ENCODE results near the gene SMYD3.

DNA sequence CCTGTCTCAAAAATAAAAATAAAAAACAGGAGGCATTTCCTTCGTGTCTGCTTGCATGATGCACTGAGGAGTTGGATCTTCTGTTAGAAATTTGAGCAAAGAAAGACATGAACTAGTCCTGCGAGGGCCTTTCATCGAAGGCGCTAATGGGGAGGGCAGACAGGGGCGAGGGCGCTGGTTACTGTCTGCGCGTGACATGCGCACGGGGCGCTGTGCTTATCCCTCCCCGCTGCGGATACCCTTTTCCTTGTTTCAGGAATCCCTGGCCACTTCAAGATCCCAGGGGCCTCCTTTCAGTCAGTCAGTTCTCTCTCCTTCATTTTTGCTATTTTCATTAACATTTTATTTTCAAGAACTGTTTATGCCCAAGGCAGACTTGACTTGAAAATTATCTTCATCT lies 806.4 kb downstream of the SMYD3 start:
- TF ChIP-seq ZNF274 (IDR thresholded peaks at IDR 0.05; ENCODE audit: low read length) = no peak
- no peak for TF ChIP-seq ZNF274 (tag by site-specific recombination; IDR thresholded peaks at IDR 0.05; ENCODE audit: borderline replicate concordance)
- TF ChIP-seq ZNF768 (tag by site-specific recombination; IDR thresholded peaks at IDR 0.05) = no peak
- TF ChIP-seq, protein P1, sequence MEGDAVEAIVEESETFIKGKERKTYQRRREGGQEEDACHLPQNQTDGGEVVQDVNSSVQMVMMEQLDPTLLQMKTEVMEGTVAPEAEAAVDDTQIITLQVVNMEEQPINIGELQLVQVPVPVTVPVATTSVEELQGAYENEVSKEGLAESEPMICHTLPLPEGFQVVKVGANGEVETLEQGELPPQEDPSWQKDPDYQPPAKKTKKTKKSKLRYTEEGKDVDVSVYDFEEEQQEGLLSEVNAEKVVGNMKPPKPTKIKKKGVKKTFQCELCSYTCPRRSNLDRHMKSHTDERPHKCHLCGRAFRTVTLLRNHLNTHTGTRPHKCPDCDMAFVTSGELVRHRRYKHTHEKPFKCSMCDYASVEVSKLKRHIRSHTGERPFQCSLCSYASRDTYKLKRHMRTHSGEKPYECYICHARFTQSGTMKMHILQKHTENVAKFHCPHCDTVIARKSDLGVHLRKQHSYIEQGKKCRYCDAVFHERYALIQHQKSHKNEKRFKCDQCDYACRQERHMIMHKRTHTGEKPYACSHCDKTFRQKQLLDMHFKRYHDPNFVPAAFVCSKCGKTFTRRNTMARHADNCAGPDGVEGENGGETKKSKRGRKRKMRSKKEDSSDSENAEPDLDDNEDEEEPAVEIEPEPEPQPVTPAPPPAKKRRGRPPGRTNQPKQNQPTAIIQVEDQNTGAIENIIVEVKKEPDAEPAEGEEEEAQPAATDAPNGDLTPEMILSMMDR (tag by site-specific recombination; IDR thresholded peaks at IDR 0.05) = no peak
- TF ChIP-seq ZBTB1 (tag by site-specific recombination; IDR thresholded peaks at IDR 0.05) = no peak
- TF ChIP-seq ZFP41 (tag by site-specific recombination; IDR thresholded peaks at IDR 0.05; ENCODE audit: borderline replicate concordance) = no peak
- no peak for TF ChIP-seq ZNF423 (tag by site-specific recombination; IDR thresholded peaks at IDR 0.05)
- no peak for TF ChIP-seq ZNF10 (tag by site-specific recombination; IDR thresholded peaks at IDR 0.05)
- TF ChIP-seq, protein P2, sequence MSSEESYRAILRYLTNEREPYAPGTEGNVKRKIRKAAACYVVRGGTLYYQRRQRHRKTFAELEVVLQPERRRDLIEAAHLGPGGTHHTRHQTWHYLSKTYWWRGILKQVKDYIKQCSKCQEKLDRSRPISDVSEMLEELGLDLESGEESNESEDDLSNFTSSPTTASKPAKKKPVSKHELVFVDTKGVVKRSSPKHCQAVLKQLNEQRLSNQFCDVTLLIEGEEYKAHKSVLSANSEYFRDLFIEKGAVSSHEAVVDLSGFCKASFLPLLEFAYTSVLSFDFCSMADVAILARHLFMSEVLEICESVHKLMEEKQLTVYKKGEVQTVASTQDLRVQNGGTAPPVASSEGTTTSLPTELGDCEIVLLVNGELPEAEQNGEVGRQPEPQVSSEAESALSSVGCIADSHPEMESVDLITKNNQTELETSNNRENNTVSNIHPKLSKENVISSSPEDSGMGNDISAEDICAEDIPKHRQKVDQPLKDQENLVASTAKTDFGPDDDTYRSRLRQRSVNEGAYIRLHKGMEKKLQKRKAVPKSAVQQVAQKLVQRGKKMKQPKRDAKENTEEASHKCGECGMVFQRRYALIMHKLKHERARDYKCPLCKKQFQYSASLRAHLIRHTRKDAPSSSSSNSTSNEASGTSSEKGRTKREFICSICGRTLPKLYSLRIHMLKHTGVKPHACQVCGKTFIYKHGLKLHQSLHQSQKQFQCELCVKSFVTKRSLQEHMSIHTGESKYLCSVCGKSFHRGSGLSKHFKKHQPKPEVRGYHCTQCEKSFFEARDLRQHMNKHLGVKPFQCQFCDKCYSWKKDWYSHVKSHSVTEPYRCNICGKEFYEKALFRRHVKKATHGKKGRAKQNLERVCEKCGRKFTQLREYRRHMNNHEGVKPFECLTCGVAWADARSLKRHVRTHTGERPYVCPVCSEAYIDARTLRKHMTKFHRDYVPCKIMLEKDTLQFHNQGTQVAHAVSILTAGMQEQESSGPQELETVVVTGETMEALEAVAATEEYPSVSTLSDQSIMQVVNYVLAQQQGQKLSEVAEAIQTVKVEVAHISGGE (tag by site-specific recombination; conservative IDR thresholded peaks at IDR 0.05; ENCODE audit: low read depth) = no peak
- TF ChIP-seq ZNF501 (tag by site-specific recombination; IDR thresholded peaks at IDR 0.05) = no peak
- no peak for TF ChIP-seq ZNF114 (tag by site-specific recombination; IDR thresholded peaks at IDR 0.05)
- TF ChIP-seq PRDM1 (tag by site-specific recombination; IDR thresholded peaks at IDR 0.05) = no peak
- no peak for TF ChIP-seq ZBTB20 (tag by site-specific recombination; IDR thresholded peaks at IDR 0.05)
